GM23338 (cell line): ENCODE data around the gene EDNRA. TPM values are rescaled to one million over a fixed set of nuclear protein-coding genes. Genes with fewer than 3 reads are reported as not detected.

Experiments used
- ATAC-seq: fragments of 200-7000 bp; cut with Tn5 transposase; 3 replicates; pipeline ENCODE4 v1.9.1; 2020
- DNase-seq: peaks from one replicate; pipeline ENCODE4 v3.0.0-alpha.2; 2015; ENCODE audit warnings: low spot score
- H2AFZ ChIP-seq: fragments of 200-600 bp; sonication (generic); 2 replicates; pipeline ENCODE4 v1.8.0; 2016; ENCODE audit warnings: antibody characterized with exemption, mild to moderate bottlenecking, moderate library complexity
- H3F3A ChIP-seq: fragments of 200-600 bp; sonication (generic); replicated peaks from 2 replicates; pipeline ENCODE4 v1.8.0; 2017; ENCODE audit warnings: antibody characterized with exemption, mixed run types, low read depth
- H3K27ac ChIP-seq: fragments of 200-600 bp; sonication (generic); 2 replicates; pipeline ENCODE4 v1.6.1; 2016; ENCODE audit warnings: low read depth
- H3K27me3 ChIP-seq: fragments of 200-600 bp; sonication (generic); 2 replicates; pipeline ENCODE4 v1.8.0; 2016; ENCODE audit warnings: mild to moderate bottlenecking, mixed run types, moderate library complexity; ENCODE audit not compliant: insufficient read depth
- H3K36me3 ChIP-seq: fragments of 200-600 bp; sonication (generic); 2 replicates; pipeline ENCODE4 v1.8.0; 2016; ENCODE audit warnings: mild to moderate bottlenecking; ENCODE audit not compliant: insufficient read depth
- H3K4me1 ChIP-seq: fragments of 200-600 bp; sonication (generic); 2 replicates; pipeline ENCODE4 v1.8.0; 2016; ENCODE audit warnings: mild to moderate bottlenecking, moderate library complexity; ENCODE audit not compliant: insufficient read depth
- H3K4me2 ChIP-seq: fragments of 200-600 bp; sonication (generic); 2 replicates; pipeline ENCODE4 v1.7.1; 2017; ENCODE audit warnings: mixed run types
- H3K4me3 ChIP-seq: fragments of 200-600 bp; sonication (generic); 2 replicates; pipeline ENCODE4 v1.6.1; 2016; ENCODE audit warnings: mixed run types
- H3K79me2 ChIP-seq: fragments of 200-600 bp; sonication (generic); replicated peaks from 2 replicates; pipeline ENCODE4 v1.8.0; 2017; ENCODE audit warnings: mild to moderate bottlenecking; ENCODE audit not compliant: insufficient read depth
- H3K9me2 ChIP-seq: fragments of 200-600 bp; sonication (generic); 2 replicates; pipeline ENCODE4 v1.8.0; 2017; ENCODE audit not compliant: insufficient read depth
- H4K20me1 ChIP-seq: fragments of 200-600 bp; sonication (generic); replicated peaks from 2 replicates; pipeline ENCODE4 v1.8.0; 2017; ENCODE audit warnings: mild to moderate bottlenecking; ENCODE audit not compliant: insufficient read depth
- H3K27ac Mint-ChIP-seq: 2 replicates; pipeline ENCODE4 v1.8.0; 2020; ENCODE audit warnings: inconsistent platforms, mild to moderate bottlenecking, moderate library complexity, mixed read lengths
- H3K27me3 Mint-ChIP-seq: 3 replicates; pipeline ENCODE4 v1.8.0; 2022; ENCODE audit warnings: low read depth, mild to moderate bottlenecking, moderate library complexity, mixed read lengths, inconsistent platforms; ENCODE audit not compliant: insufficient read depth, poor library complexity
- H3K36me3 Mint-ChIP-seq: 3 replicates; pipeline ENCODE4 v1.8.0; 2021; ENCODE audit warnings: low read depth, mild to moderate bottlenecking, inconsistent platforms, moderate library complexity, mixed read lengths
- H3K4me1 Mint-ChIP-seq: 3 replicates; pipeline ENCODE4 v1.8.0; 2020; ENCODE audit warnings: mild to moderate bottlenecking, inconsistent platforms, mixed read lengths
- H3K4me3 Mint-ChIP-seq: 3 replicates; pipeline ENCODE4 v1.8.0; 2021; ENCODE audit warnings: moderate library complexity, mild to moderate bottlenecking, inconsistent platforms, mixed read lengths
- H3K9me3 Mint-ChIP-seq: 3 replicates; pipeline ENCODE4 v1.8.0; 2020; ENCODE audit warnings: moderate library complexity, mild to moderate bottlenecking, inconsistent platforms, mixed read lengths
- JUNB ChIP-seq: IDR thresholded peaks from one replicate; pipeline ENCODE4 v1.6.1; 2016; ENCODE audit warnings: antibody characterized with exemption; ENCODE audit not compliant: unreplicated experiment
- NANOG ChIP-seq: IDR thresholded peaks from 2 replicates; pipeline ENCODE4 v1.6.1; 2016; ENCODE audit warnings: antibody characterized with exemption, borderline replicate concordance
- POLR2AphosphoS5 ChIP-seq: IDR thresholded peaks from 2 replicates; pipeline ENCODE4 v1.6.1; 2016; ENCODE audit warnings: antibody characterized with exemption, low read depth
- polyA plus RNA-seq: library from polyadenylated mRNA; unstranded; fragments of >200 nt; fragmentation: Nextera tagmentation; extraction: Ambion mirVana; gene quantifications from 2 replicates; pipeline ENCODE4 v1.2.1, GENCODE V29; 2016
- total RNA-seq: library from RNA; depleted of rRNA; stranded (reverse); fragments of >200 nt; shearing (Covaris generic); gene quantifications from 2 replicates; pipeline ENCODE4 v1.2.3, GENCODE V29; 2014
- TF ChIP-seq, protein P1 (sequence below): fragments of 250-450 bp; sonication (Bioruptor Pico); IDR thresholded peaks from 2 replicates; pipeline ENCODE4 v1.5.0; 2020; ENCODE audit warnings: mild to moderate bottlenecking, moderate library complexity
- TF ChIP-seq, protein P2 (sequence below): IDR thresholded peaks from 2 replicates; pipeline ENCODE4 v1.6.1; 2016; ENCODE audit warnings: antibody characterized with exemption
- TF ChIP-seq, protein P3 (sequence below), 2 experiments: fragments of 200-600 bp in 1 of 2; sonication (generic) in 1 of 2; conservative IDR thresholded peaks; 2 replicates each; pipeline versions ENCODE4 v1.5.1 to v1.6.1; 2016 to 2017; ENCODE audit warnings: antibody characterized with exemption in 2 of 2, low read depth in 2 of 2, mild to moderate bottlenecking in 2 of 2, moderate library complexity in 1 of 2

The EDNRA gene
- total and polyA plus RNA-seq, 2 experiments from 2014 or later, result 1.5 to 5.0 TPM

DNA sequence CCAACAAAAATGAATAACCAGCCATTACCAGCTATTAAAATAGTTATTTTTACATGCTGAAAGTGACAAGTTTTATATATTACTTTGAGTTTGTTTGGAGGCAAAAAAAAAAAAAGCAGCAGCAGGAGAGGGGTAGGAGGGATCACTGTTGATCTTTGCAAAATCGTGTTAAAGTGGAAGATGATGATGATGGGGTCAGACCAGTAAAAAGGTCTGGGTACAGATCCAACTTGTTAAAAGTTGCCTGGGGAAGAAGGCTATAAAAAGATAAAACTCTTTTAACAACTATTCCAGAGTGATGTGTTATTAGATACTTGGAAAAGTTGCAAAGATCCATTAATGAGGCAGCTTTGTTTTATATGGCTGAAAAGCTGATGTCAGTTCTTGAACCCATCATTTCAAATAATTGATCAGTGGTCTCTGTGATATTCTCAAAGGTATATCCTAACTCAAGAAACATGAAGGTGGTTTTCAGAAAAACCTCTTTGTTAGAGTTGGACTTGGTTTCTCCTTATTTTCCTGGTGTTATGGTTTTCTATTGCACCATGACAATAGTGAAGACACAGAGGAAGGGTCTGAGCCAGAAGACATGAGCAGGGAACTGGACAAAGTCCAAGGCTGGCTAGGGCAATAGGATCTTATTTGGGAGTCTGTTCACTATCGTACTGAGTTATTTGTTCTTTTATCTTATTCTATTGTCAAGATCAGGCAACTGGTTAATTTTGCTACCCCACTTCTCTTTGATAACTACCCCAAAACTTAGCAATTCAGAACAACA lies 44.8 kb downstream of the EDNRA start (continued):
- TF ChIP-seq, protein P1, sequence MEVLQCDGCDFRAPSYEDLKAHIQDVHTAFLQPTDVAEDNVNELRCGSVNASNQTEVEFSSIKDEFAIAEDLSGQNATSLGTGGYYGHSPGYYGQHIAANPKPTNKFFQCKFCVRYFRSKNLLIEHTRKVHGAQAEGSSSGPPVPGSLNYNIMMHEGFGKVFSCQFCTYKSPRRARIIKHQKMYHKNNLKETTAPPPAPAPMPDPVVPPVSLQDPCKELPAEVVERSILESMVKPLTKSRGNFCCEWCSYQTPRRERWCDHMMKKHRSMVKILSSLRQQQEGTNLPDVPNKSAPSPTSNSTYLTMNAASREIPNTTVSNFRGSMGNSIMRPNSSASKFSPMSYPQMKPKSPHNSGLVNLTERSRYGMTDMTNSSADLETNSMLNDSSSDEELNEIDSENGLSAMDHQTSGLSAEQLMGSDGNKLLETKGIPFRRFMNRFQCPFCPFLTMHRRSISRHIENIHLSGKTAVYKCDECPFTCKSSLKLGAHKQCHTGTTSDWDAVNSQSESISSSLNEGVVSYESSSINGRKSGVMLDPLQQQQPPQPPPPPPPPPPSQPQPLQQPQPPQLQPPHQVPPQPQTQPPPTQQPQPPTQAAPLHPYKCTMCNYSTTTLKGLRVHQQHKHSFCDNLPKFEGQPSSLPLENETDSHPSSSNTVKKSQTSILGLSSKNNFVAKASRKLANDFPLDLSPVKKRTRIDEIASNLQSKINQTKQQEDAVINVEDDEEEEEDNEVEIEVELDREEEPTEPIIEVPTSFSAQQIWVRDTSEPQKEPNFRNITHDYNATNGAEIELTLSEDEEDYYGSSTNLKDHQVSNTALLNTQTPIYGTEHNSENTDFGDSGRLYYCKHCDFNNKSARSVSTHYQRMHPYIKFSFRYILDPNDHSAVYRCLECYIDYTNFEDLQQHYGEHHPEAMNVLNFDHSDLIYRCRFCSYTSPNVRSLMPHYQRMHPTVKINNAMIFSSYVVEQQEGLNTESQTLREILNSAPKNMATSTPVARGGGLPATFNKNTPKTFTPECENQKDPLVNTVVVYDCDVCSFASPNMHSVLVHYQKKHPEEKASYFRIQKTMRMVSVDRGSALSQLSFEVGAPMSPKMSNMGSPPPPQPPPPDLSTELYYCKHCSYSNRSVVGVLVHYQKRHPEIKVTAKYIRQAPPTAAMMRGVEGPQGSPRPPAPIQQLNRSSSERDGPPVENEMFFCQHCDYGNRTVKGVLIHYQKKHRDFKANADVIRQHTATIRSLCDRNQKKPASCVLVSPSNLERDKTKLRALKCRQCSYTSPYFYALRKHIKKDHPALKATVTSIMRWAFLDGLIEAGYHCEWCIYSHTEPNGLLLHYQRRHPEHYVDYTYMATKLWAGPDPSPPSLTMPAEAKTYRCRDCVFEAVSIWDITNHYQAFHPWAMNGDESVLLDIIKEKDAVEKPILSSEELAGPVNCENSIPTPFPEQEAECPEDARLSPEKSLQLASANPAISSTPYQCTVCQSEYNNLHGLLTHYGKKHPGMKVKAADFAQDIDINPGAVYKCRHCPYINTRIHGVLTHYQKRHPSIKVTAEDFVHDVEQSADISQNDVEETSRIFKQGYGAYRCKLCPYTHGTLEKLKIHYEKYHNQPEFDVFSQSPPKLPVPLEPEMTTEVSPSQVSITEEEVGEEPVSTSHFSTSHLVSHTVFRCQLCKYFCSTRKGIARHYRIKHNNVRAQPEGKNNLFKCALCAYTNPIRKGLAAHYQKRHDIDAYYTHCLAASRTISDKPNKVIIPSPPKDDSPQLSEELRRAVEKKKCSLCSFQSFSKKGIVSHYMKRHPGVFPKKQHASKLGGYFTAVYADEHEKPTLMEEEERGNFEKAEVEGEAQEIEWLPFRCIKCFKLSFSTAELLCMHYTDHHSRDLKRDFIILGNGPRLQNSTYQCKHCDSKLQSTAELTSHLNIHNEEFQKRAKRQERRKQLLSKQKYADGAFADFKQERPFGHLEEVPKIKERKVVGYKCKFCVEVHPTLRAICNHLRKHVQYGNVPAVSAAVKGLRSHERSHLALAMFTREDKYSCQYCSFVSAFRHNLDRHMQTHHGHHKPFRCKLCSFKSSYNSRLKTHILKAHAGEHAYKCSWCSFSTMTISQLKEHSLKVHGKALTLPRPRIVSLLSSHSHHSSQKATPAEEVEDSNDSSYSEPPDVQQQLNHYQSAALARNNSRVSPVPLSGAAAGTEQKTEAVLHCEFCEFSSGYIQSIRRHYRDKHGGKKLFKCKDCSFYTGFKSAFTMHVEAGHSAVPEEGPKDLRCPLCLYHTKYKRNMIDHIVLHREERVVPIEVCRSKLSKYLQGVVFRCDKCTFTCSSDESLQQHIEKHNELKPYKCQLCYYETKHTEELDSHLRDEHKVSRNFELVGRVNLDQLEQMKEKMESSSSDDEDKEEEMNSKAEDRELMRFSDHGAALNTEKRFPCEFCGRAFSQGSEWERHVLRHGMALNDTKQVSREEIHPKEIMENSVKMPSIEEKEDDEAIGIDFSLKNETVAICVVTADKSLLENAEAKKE (CRISPR knock-in tag), result no peak
- TF ChIP-seq, protein P2, sequence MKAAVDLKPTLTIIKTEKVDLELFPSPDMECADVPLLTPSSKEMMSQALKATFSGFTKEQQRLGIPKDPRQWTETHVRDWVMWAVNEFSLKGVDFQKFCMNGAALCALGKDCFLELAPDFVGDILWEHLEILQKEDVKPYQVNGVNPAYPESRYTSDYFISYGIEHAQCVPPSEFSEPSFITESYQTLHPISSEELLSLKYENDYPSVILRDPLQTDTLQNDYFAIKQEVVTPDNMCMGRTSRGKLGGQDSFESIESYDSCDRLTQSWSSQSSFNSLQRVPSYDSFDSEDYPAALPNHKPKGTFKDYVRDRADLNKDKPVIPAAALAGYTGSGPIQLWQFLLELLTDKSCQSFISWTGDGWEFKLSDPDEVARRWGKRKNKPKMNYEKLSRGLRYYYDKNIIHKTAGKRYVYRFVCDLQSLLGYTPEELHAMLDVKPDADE, result no peak
- no peak for TF ChIP-seq JUNB
- no peak for TF ChIP-seq POLR2AphosphoS5

DNA sequence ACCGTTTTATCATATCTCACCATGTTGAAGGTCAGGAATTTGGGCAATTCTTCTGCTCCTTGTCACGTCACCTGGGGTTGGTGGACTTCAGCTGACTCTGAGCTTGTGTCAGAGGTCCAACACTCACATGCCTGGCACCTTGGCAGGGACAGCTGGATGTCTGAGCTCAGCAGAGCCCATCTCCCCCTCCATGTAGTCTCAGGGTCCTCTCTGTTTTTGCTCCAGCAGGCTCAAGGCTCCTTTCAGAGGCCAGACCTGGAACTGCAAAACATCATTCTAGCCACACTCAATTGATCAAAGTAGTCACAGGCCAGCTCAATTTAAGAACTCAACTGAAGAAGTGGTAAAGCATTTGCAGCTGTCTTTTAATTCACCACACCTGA lies 45.4 kb downstream of the EDNRA start:
- H3K27me3 Mint-ChIP-seq, result peaks cover 1% of the 10 kb centered on the region
- H3K79me2 ChIP-seq, result no peaks in the 10 kb centered on the region
- no peaks in the 10 kb centered on the region for H3K36me3 ChIP-seq
- no peak overlapping the region for H3K4me2 ChIP-seq
- ATAC-seq (peak; percentile 75), DNase-seq (peak; percentile 48)
- H3K4me1 ChIP-seq, result no peaks in the 10 kb centered on the region
- no peak overlapping the region for H3K27ac ChIP-seq
- H3K9me2 ChIP-seq, result no peaks in the 10 kb centered on the region; the same call in 1 of the 2 replicates
- H3K27me3 ChIP-seq, result no peaks in the 10 kb centered on the region
- no peak overlapping the region for H3K4me3 ChIP-seq
- H3K9me3 Mint-ChIP-seq, result no peaks in the 10 kb centered on the region
- H4K20me1 ChIP-seq, result no peaks in the 10 kb centered on the region
- H3F3A ChIP-seq, result no peaks in the 10 kb centered on the region
- no peaks in the 10 kb centered on the region for H3K36me3 Mint-ChIP-seq
- H3K4me1 Mint-ChIP-seq, result no peaks in the 10 kb centered on the region
- H3K27ac Mint-ChIP-seq, result no peak overlapping the region
- no peak for TF ChIP-seq NANOG
- TF ChIP-seq, protein P3, sequence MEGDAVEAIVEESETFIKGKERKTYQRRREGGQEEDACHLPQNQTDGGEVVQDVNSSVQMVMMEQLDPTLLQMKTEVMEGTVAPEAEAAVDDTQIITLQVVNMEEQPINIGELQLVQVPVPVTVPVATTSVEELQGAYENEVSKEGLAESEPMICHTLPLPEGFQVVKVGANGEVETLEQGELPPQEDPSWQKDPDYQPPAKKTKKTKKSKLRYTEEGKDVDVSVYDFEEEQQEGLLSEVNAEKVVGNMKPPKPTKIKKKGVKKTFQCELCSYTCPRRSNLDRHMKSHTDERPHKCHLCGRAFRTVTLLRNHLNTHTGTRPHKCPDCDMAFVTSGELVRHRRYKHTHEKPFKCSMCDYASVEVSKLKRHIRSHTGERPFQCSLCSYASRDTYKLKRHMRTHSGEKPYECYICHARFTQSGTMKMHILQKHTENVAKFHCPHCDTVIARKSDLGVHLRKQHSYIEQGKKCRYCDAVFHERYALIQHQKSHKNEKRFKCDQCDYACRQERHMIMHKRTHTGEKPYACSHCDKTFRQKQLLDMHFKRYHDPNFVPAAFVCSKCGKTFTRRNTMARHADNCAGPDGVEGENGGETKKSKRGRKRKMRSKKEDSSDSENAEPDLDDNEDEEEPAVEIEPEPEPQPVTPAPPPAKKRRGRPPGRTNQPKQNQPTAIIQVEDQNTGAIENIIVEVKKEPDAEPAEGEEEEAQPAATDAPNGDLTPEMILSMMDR (conservative IDR thresholded peaks at IDR 0.05; ENCODE audit: low read depth in 2 of 2), result peak; percentile 13 to 43; a peak in 2 of 4 replicates
- no peak overlapping the region for H2AFZ ChIP-seq
- H3K4me3 Mint-ChIP-seq, result no peak overlapping the region
